Stimulated activated CD4-positive, alpha-beta T cell treated with anti-CD3 and anti-CD28 coated beads, Interleukin-4, amount 100 ng/mL, for 4 hours (primary cell): ENCODE data around the gene PSMB9.
"Not testable (repeated sequence)": the region's sequence is repeated elsewhere in the genome, so short reads cannot be mapped to it uniquely, and the experiment has no call there.

Source experiments
- DNase-seq, 2 experiments: peaks; one replicate each; pipeline ENCODE4 v3.0.0-alpha.2; 2020

PSMB9 gene

DNA sequence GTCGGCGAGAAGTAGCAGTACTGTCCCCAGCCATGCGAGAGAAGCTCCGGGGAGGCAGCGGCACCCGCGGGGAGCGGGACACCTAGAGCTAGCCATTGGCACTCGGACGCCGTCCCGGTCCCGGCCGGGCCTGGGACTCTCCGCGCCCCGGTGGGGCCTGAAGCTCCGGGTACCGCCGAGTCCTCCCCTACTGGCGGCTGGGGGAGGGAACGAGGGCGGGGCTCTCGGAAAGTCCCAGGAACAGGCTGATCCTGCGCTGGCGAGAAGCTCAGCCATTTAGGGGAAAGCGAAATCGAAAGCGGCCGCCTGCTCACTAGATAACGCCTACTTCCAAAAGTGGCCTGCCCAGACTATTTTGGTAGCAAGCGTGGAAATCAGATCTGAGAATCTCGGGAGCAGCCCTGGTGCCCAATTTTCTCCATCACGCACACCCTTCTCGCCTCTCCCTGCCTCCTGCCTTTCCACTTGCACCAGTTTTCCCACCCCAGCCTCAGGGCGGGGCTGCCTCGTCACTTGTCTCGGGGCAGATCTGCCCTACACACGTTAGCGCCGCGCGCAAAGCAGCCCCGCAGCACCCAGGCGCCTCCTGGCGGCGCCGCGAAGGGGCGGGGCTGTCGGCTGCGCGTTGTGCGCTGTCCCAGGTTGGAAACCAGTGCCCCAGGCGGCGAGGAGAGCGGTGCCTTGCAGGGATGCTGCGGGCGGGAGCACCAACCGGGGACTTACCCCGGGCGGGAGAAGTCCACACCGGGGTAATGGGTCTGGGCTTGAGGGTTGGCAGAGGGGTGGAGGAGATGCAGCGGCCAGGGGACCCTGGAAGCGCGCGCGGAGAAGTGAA, at the start of gene PSMB9, which contains the start of gene TAP1:
Gene PSMB9, plus strand, starts transcription at position 652 of the 835 bp plus-strand sequence. Its CDS starts 38 bp downstream, at position 690.
Gene TAP1, minus strand, starts transcription at position 164 of the 835 bp plus-strand sequence. Its CDS starts 68 bp downstream, at position 96.
- peak; percentile 95 to 98 for DNase-seq

DNA sequence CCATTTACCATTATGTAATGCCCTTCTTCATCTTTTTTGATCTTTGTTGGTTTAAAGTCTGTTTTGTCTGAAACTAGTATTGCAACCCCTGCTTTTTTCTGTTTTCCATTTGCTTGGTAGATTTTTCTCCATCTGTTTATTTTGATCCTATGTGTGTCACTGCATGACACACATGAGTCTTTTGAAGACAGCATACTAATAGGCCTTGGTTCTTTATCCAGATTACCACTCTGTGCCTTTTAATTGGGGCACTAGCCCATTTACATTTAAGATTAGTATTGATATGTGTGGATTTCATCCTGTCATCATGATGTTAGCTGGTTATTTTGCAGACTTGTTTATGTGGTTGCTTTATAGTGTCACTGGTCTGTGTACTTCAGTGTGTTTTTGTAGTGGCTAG, 48.6 kb upstream of the PSMB9 start:
- DNase-seq: not testable (repeated sequence)

DNA sequence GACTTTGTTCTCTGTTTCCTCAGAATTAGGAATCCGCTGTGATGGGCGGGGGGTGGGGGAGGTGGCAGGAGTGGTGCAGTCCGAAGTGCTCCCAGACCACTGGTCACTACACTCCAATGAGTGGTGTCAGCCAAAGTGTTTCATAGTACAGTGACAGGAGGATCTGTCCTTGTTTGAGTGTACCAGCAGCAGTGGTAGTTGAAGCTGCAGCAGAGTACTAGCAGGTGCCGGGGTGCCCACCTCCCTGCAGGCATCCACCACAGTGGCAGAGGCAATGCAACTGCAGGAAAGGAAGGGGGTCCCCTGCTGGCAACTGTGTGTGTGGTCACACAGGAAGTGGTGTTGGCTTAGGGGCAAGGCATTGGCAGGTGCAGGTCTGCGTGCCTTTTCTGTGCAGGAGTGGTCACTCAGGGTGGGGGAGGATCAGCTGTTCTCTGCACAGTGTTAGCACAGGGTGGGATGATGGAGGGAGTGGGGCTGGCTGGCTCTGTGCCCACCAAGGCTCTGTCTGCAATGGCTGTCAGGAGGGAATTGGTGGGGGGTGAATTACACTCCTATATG, 46.9 kb upstream of the PSMB9 start:
- DNase-seq: no peak

- no peak for DNase-seq
These were observed 44.8 kb upstream of the PSMB9 start for GRCh38 chr6:32809171-32809570.

DNA sequence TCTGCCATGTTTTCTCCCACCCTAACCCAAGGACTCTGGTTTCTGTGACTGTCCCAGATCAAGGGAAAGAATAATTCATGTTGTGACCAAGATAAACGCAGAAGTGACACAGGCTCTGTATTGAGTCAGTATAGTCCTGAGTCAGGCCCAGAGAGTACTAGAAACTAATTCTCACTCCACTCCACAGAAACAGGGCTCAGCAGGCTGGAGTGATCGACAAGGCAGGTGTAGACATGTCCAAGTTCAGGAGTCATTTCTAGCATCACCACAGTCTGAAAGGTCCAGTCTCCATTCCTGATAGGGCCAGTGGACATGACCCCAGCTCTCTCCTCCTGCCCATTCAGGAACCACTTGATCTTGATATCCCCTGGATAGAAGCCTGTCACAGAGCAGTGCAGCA, 39.8 kb upstream of the PSMB9 start:
- DNase-seq: no peak

DNA sequence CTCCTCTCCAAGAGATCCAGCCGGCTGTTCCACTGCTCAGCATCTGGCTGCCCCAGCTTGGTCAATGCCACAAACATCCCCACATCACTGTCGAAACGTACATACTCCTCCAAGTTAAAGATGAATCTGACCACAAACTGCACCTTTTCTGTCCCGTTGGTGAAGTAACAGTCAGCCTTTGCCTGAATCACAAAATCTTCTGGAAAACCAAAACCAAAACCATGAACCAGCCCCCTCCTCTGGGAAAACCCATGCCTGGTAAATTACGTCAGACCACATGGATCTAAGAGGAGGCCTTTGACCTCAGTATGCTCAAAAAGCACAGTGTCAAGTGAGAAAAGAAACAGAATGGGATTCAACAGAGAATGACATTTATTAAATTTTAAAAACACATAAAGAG, 38.9 kb upstream of the PSMB9 start:
- DNase-seq: no peak

- DNase-seq: no peak
These were observed 38.0 kb upstream of the PSMB9 start for GRCh38 chr6:32815996-32816395.

DNA sequence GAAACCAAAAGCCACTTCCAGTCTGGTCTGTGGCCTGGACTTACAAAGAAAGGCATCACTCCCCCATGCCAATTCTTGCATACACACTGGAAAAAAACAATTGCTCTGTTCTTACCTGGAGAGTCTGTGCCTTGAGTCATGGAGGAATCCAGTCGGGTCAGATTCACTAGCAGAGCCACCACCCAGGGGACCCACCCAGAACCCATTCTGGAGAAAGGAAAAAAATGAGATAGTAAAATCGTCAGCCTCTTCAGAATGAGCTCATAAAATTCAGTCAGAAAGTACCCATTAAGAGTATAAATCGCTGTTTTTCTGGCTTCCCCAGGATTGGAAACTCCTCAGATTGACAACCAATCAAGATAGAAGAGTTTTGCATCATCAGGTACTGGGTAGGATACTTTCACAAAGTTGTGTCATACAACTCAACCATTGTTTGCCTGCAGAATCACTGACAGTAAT, 37.2 kb upstream of the PSMB9 start, which contains the start of gene HLA-DOB:
Gene HLA-DOB, minus strand, starts transcription at position 257 of the 459 bp plus-strand sequence. Its CDS starts 51 bp downstream, at position 206.
- no peak for DNase-seq

- no peak for DNase-seq
These were observed 35.1 kb upstream of the PSMB9 start for GRCh38 chr6:32818867-32819266.

DNA sequence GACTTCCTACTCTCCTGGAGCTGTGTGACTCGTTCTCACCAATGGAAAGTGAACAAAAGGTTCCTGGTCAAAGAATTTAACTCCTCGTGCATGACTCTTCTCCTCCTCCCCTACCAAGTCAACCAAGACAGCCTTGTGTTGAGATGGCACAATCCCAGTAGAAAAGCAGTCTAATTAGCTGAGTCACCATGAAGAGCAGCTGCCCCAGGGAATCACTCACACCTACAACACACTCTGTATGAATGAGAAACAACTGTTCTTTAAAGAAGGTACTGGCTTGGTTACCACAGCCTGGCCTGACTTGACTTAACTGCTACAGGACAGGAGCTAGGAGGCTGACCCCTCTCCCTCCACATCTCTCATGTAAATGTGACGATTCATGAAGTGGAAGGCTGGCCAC, 34.3 kb upstream of the PSMB9 start:
- DNase-seq: no peak

- no peak for DNase-seq
These were observed 28.0 kb upstream of the PSMB9 start for GRCh38 chr6:32825966-32826365.

DNA sequence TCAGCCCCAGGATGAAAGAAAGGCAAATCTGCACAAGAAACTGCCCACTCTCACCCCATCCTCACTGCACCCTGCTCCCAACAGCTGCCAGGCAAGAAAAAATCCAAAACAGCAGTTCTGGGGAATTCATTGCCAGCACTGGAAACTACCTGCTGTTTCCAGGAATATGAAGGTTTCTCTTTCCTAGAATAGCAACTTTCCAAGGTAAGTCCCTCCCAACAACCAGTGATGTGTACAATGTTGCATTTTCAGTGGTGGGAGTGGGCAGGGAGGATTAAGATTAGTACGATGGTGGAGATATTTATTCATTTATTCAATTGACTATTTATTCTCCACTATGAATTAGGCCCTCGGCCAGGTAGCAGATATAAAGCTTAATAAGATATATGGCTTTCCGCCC, 27.0 kb upstream of the PSMB9 start:
- DNase-seq: no peak

DNA sequence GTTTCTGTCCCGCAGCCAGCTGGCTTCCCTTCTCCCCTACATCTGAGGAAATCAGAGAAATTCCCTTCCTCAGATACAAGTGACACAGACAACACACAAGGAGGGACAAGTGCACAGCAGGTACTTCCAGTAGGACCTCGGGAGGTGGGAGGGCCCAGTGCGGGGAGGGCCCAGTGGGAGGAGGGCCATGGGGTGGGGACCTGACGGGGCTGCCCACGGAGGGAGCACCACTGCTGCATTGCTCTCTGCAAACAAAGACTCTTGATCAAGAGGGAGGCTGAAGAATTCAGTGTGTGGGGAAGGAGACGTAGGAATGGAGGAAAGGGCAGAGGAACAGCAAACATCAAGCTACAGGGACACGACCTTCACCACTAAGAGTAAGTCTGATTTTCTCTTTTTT, 24.5 kb upstream of the PSMB9 start:
- DNase-seq: no peak

DNA sequence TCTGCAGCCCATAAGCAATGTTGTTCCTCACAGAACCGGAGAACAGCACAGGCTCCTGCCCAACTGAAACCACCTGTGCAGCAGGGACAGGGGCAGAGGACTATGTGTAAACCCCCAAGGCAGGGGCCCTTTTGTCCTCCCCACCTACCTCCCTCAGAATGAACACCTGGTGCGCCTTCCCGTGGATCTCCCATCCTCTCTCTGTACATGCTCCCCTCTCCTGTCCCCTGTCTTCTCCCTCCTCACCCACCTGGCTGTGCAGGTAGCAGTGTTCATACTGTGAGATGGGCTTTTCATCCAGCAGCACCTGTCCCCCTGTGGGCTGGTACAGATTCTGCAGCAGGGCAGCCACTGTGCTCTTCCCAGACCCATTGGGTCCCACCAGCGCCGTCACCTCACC, 24.0 kb upstream of the PSMB9 start:
- DNase-seq: no peak

GRCh38 chr6:32830936-32831335, 23.1 kb upstream of the PSMB9 start:
- DNase-seq: no peak

GRCh38 chr6:32832535-32832934, 21.5 kb upstream of the PSMB9 start:
- DNase-seq: no peak

GRCh38 chr6:32833664-32834063, 20.3 kb upstream of the PSMB9 start:
- no peak for DNase-seq

GRCh38 chr6:32835167-32835893, 18.7 kb upstream of the PSMB9 start:
- DNase-seq: no peak

- no peak for DNase-seq
These were observed 17.1 kb upstream of the PSMB9 start for GRCh38 chr6:32836873-32837272.

GRCh38 chr6:32837651-32838113, 16.3 kb upstream of the PSMB9 start:
- no peak for DNase-seq

DNA sequence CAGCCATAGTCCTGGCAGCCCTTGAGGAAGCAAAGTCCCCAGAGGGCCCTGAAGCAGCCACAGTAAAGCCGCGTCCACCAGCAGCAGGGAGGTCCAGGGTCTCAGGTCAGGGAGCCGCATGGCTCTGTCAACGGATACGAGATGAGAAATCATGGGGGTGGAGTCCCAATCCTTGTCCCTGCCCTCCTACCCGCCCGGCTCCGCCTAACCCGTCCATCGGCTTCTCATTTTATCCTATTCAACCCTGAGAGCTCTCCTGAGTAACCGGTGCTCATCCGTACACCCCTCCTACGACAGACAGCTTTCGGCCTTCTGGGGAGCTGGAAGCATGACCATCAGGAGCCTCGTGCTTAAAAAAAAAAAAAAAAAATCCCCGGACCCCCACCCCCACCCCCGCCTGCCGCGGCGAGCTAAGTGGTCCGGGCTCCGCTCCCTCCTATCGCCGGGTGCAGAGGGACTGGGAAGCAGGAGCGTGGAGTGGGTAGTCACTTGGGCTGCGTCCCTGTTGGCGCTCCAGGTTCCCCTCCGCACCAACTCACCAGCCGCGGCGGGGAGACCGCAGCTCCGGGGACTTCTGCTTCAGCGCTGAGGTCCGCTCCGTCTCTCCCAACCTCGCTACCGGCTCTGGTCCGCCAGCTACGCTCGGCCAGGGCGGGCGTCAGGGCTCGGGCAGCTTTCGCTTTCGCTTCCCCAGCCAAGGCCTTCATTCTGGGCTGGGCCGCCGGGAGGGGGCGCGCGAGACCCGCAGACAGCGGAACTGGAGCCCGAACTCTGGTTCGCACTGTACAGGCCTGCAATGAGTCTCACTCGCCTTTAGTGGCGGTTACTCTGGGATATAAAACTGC, 15.7 kb upstream of the PSMB9 start, which contains the start of gene TAP2:
Gene TAP2, minus strand, starts transcription at position 626 of the 845 bp plus-strand sequence. Its CDS starts 506 bp downstream, at position 120.
- peak; percentile 95 to 99 for DNase-seq

- no peak for DNase-seq
These were observed 14.6 kb upstream of the PSMB9 start for GRCh38 chr6:32839356-32839755.
